ENCODE results near the gene OAF. TPM values are rescaled to one million over a fixed set of nuclear protein-coding genes. Genes with fewer than 3 reads are reported as not detected.

Gene OAF
- total RNA-seq, 1 experiment from 2014 or later = 11.3 TPM

DNA sequence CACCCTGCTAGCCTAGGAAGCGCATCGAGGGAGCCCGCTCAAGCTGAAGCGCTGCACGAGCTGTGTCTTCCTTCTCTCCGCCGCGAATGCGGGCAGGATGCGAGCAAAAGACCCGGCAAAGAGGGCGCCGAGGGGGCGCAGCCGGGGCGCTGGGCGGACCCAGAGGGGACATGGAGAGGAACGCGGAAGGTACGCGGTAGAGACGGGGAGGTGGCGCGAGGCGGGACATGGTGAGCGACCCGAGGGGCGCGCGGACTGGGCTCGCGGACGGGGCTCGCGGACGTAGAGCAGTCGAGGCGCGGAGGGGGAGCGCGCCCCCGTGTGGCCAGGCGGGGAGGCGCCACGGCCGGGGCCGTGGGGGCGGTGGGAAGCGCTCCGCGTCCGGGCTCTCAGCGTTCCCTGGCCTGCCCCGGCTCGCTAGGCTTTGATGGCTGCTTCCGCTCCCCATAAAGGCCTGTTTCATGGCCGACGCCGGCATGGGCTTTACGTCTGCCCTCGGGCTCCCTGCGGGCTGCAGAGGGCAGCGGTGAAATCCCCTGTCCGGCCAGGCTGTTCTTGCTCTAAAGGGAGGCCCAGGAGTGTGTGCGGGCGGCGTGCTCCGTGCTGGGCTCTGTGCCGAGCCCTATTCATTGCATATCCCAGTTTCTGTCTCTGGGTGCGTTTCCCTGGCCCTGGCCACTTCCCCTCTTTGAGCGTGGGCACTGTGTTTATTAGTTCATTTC lies 41.7 kb upstream of the OAF start:
- BruUV-seq (replicated peaks) = no TSS peak
- Mint-ChIP-seq H3K4me1 (ENCODE audit: low read depth, unreplicated experiment) (no peaks in the 10 kb centered on the region), H3K9me3 (ENCODE audit: low read depth, unreplicated experiment) (no peaks in the 10 kb centered on the region), H3K27me3 (ENCODE audit: unreplicated experiment) (peaks cover 79% of the 10 kb centered on the region), H3K36me3 (ENCODE audit: insufficient read depth, unreplicated experiment) (no peaks in the 10 kb centered on the region), H3K27ac (ENCODE audit: unreplicated experiment) (no peak overlapping the region), H3K4me3 (ENCODE audit: low read depth, unreplicated experiment) (peak overlapping the region; percentile 77)
- CTCF ChIA-PET = interaction anchor here (0.8 to 1.5 kb wide), 4 partner anchors 36 to 131 kb away, joined by 3 read pairs; no protein-coding TSS in a partner anchor
- peak; percentile 68 for DNase-seq
- TF ChIP-seq, protein P1, sequence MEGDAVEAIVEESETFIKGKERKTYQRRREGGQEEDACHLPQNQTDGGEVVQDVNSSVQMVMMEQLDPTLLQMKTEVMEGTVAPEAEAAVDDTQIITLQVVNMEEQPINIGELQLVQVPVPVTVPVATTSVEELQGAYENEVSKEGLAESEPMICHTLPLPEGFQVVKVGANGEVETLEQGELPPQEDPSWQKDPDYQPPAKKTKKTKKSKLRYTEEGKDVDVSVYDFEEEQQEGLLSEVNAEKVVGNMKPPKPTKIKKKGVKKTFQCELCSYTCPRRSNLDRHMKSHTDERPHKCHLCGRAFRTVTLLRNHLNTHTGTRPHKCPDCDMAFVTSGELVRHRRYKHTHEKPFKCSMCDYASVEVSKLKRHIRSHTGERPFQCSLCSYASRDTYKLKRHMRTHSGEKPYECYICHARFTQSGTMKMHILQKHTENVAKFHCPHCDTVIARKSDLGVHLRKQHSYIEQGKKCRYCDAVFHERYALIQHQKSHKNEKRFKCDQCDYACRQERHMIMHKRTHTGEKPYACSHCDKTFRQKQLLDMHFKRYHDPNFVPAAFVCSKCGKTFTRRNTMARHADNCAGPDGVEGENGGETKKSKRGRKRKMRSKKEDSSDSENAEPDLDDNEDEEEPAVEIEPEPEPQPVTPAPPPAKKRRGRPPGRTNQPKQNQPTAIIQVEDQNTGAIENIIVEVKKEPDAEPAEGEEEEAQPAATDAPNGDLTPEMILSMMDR (IDR thresholded peaks at IDR 0.05; ENCODE audit: unreplicated experiment) = no peak
- intact Hi-C loops (cut with micrococcal nuclease; ENCODE audit: unreplicated experiment) = no loop called here

- no peak overlapping the region for H3K4me3 Mint-ChIP-seq (ENCODE audit: low read depth, unreplicated experiment)
- H3K9me3 Mint-ChIP-seq (ENCODE audit: low read depth, unreplicated experiment) = no peaks in the 10 kb centered on the region
- TF ChIP-seq, protein P1 (IDR thresholded peaks at IDR 0.05; ENCODE audit: unreplicated experiment) = no peak
- no peak overlapping the region for H3K27ac Mint-ChIP-seq (ENCODE audit: unreplicated experiment)
- DNase-seq = no peak
- no TSS peak for BruUV-seq (replicated peaks)
- CTCF ChIA-PET = no interaction called here
- H3K36me3 Mint-ChIP-seq (ENCODE audit: insufficient read depth, unreplicated experiment) = no peaks in the 10 kb centered on the region
- H3K27me3 Mint-ChIP-seq (ENCODE audit: unreplicated experiment) = peaks cover 78% of the 10 kb centered on the region
- H3K4me1 Mint-ChIP-seq (ENCODE audit: low read depth, unreplicated experiment) = no peaks in the 10 kb centered on the region
- intact Hi-C loops (cut with micrococcal nuclease; ENCODE audit: unreplicated experiment) = no loop called here
Measured at GRCh38 chr11:120169981-120170698, 40.7 kb upstream of the OAF start.

- TF ChIP-seq, protein P1 (IDR thresholded peaks at IDR 0.05; ENCODE audit: unreplicated experiment) = no peak
- H3K27me3 Mint-ChIP-seq (ENCODE audit: unreplicated experiment) = peaks cover 79% of the 10 kb centered on the region
- no peak overlapping the region for H3K27ac Mint-ChIP-seq (ENCODE audit: unreplicated experiment)
- DNase-seq = no peak
- no TSS peak for BruUV-seq (replicated peaks)
- CTCF ChIA-PET = interaction anchor here (0.5 kb wide), 1 partner anchor 28 kb away, joined by 7 read pairs; no protein-coding TSS in a partner anchor
- intact Hi-C loops (cut with micrococcal nuclease; ENCODE audit: unreplicated experiment) = no loop called here
- H3K4me1 Mint-ChIP-seq (ENCODE audit: low read depth, unreplicated experiment) = no peaks in the 10 kb centered on the region
- no peaks in the 10 kb centered on the region for H3K9me3 Mint-ChIP-seq (ENCODE audit: low read depth, unreplicated experiment)
- no peak overlapping the region for H3K4me3 Mint-ChIP-seq (ENCODE audit: low read depth, unreplicated experiment)
- no peaks in the 10 kb centered on the region for H3K36me3 Mint-ChIP-seq (ENCODE audit: insufficient read depth, unreplicated experiment)
Measured at GRCh38 chr11:120170741-120171261, 40.0 kb upstream of the OAF start.

- TF ChIP-seq, protein P1 (IDR thresholded peaks at IDR 0.05; ENCODE audit: unreplicated experiment) = peak; percentile 49
- Mint-ChIP-seq H3K4me3 (ENCODE audit: low read depth, unreplicated experiment) (no peak overlapping the region), H3K27ac (ENCODE audit: unreplicated experiment) (no peak overlapping the region), H3K36me3 (ENCODE audit: insufficient read depth, unreplicated experiment) (no peaks in the 10 kb centered on the region), H3K4me1 (ENCODE audit: low read depth, unreplicated experiment) (no peaks in the 10 kb centered on the region), H3K9me3 (ENCODE audit: low read depth, unreplicated experiment) (no peaks in the 10 kb centered on the region), H3K27me3 (ENCODE audit: unreplicated experiment) (peaks cover 81% of the 10 kb centered on the region)
- CTCF ChIA-PET = no interaction called here
- intact Hi-C loops (cut with micrococcal nuclease; ENCODE audit: unreplicated experiment) = loop anchor here (1.0 kb wide), 2 partner anchors 57 to 128 kb away; no protein-coding TSS in a partner anchor
- peak; percentile 64 for DNase-seq
- no TSS peak for BruUV-seq (replicated peaks)
Measured at GRCh38 chr11:120172054-120172911, 38.5 kb upstream of the OAF start.
